Peyer's patch (tissue), 4 donors: ENCODE results near the gene GPC5.

ENCODE experiments used
- POLR2A ChIP-seq, 2 donors: fragments of 450-650 bp; IDR thresholded peaks; one replicate each; pipeline ENCODE4 v1.5.1; 2017; ENCODE audit warnings: antibody characterized with exemption in 2 of 2, mild to moderate bottlenecking in 2 of 2, moderate library complexity in 2 of 2
- TF ChIP-seq, protein P1 (sequence below), 6 experiments: fragments of 450-650 bp in 4 of 6; fragments of 200-600 bp in 2 of 6; sonication (generic) in 1 of 6; IDR thresholded peaks; one replicate each; pipeline ENCODE4 v1.5.1; 2017 to 2019; ENCODE audit warnings: antibody characterized with exemption in 6 of 6, mild to moderate bottlenecking in 3 of 6, moderate library complexity in 1 of 6

GRCh38 chr13:92451060-92451459, 1052.6 kb downstream of the GPC5 start:
- TF ChIP-seq, protein P1, sequence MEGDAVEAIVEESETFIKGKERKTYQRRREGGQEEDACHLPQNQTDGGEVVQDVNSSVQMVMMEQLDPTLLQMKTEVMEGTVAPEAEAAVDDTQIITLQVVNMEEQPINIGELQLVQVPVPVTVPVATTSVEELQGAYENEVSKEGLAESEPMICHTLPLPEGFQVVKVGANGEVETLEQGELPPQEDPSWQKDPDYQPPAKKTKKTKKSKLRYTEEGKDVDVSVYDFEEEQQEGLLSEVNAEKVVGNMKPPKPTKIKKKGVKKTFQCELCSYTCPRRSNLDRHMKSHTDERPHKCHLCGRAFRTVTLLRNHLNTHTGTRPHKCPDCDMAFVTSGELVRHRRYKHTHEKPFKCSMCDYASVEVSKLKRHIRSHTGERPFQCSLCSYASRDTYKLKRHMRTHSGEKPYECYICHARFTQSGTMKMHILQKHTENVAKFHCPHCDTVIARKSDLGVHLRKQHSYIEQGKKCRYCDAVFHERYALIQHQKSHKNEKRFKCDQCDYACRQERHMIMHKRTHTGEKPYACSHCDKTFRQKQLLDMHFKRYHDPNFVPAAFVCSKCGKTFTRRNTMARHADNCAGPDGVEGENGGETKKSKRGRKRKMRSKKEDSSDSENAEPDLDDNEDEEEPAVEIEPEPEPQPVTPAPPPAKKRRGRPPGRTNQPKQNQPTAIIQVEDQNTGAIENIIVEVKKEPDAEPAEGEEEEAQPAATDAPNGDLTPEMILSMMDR (IDR thresholded peaks at IDR 0.05): no peak
- TF ChIP-seq POLR2A (IDR thresholded peaks at IDR 0.05): no peak
